Measurements from ENCODE around the gene L2HGDH.
"Not testable (repeated sequence)": the region's sequence is repeated elsewhere in the genome, so short reads cannot be mapped to it uniquely, and the experiment has no call there.

The L2HGDH gene

DNA sequence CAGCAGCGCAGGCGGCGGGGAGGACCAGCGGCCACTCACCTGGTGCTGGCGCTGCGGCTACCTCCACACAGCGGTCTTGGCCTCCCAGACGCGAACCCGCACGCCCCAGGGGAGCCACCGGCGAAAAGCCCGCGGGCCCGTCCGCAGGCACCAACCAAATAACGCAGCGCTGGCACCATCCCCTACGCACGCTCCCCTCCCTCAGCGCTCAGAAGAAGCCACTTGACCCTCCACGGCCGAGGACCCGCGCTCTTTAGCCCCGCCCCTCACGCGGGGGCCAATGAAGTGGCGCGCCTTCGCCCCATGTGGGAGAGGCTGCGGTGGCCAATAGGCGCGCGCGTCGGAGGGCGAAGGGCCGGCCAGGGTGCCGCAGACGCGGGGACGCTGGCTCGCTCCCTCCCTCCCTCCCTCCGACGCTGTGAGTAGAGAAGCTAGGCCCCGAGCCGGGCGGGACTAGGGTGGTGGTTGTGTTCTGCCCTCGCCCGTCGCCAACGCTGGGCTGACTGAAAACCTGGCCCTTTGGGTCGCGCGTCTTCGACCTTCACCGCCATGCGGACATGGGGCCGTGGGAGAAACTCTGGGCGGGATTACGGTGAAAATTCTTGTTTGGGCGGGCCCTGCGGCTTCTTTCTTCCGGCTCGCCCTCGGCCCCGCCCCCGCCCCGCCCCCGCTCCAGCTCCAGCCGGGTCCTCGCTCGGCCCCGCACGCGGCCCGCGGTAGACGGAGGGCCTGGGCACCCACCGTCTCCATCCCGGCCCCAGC is at the start of gene L2HGDH, which contains the start of gene DMAC2L:
L2HGDH (minus strand) TSS at position 258 of the 762 bp plus-strand sequence; CDS start at position 179, 79 bp downstream.
DMAC2L (plus strand) TSS at position 353 of the 762 bp plus-strand sequence. CDS start 9,164 bp downstream, outside the sequence.
- peak; percentile 64 to 98 (median 91) for DNase-seq

DNA sequence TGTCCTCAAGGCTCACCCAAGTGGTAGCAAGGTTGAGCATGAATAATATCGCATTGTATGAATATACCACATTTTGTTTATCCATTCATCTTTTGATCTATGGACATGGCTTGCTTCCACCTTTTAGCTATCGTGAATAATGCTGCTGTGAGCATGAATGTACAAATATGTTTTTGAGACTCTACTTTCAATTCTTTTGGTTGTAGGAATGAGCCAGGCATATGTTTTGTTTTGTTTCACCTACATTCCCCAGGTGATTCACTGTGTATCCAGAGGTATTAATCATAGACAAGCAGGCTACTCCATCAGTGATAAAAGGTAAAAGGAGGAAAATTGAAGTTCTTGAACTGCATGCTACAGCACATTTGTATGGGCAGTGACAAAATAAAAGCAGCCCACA is 48.8 kb upstream of the L2HGDH start:
- no peak for DNase-seq

DNA sequence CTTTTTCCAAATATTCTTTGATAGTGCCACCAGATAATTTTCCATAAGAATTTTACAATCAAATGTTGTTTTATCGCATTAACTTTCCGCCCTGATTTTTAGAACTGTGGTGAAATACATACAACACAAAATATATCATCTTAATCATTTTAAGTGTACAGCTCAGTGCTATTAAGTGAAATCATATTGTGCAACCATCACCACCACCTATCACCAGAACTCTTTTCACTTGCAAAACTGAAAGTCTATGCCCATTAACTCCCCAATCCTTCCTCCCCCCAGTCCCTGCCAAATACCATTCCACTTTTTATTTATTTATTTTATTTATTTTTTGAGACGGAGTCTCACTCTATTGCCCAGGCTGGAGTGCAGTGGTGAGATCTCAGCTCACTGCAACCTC is 48.1 kb upstream of the L2HGDH start:
- no peak for DNase-seq

DNA sequence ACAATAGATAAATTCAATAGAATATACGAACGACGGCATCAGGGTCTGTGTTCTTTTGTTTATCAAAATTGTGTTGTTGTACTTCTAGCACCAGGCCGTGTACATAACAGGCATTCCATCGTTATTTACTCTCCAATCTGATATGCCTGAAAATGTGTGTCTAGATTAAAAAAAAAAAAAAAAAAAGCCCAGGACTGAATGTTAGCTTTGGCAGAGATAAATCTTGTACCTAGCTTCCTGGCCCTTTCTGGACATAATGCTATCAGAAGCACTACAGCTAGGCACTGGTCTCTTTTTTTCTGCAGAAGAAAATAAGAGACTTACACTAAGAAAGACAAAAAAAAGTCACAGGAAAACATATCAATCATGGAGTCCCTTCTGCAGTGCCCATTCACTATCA is 47.6 kb upstream of the L2HGDH start:
- no peak for DNase-seq

DNA sequence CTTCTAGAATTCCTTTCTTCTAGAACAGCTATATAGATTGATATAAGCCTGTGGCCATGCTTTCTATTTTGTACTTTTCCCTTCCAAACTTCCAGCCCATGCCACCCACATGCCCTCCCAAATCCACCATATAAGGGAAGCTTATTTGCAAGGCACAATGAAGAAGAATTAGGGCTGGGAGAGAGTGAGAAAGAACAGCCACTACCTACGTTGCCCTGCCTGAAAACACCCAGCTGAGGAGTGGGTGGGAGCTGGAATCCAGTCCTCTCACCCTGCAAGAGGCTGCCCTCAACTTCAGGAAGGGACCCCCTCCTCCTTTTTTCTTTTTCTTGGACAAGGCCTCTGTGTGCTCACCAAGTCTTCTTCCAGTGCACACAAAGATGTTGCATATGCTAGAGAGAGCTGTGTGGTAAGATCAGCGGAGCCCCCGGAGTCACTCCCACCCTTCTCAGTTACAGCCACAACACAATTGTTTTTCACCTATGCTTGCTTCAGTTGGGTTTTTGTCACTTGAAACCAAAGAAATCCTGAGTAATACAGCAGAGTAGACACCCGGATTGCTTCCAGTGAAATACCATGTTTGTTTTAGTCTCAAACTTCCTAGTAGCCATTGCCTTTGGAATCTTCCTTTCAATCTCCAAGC is 45.8 kb upstream of the L2HGDH start:
- peak in 1 of 51 donors; percentile 48 for DNase-seq

DNA sequence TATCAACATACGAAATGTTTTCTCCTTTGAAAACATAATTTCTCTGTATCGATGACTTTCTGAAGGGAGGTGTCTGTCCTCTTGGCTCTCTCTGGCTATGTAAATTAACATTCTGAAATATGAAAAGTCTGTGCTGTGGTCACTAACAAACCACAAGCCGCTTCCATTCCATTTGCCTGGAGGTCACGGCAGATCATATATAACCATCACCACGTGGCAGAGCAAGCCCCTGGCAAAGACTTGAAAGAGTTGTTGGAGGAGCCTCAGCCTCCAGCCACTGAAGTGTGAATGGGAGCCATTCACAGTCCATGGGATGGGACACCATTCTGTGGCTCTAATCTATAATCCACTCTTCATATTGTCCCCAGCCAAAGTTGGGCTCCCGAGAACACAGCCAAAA is 45.1 kb upstream of the L2HGDH start:
- DNase-seq = no peak

DNA sequence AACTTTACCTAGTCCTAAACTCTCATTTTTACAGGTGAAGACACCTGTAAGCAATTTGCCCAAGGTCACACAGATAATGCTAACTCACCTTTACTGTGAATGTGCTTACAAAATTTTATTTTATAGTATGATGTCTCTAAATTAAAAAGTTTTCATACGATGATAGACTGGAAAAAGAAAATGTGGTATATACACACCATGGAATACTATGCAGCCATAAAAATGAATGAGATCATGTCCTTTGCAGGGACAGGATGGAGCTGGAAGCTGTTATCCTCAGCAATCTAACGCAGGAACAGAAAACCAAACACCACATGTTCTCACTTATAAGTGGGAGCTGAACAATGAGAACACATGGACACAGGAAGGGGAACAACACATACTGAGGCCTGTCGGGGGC is 44.3 kb upstream of the L2HGDH start:
- not testable (repeated sequence) for DNase-seq

DNA sequence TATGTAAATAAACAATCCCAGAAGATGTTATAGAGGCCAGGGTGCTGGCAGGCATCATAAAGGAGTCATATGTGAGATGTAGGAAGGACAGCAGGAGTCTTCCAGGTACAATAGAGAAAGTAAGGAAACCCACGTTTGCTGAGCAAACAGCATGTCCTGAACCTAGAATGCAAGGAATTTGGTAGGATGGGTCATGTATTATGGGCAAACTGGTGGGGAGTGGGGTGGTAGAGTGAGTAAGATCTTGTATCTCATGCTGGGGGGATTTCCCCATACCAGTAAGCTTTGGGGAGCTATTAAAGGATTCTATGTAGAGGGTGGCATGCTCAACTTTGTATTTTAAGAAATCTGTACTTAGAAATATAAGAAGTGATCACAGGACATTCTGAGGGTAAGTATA is 43.7 kb upstream of the L2HGDH start:
- no peak for DNase-seq

DNA sequence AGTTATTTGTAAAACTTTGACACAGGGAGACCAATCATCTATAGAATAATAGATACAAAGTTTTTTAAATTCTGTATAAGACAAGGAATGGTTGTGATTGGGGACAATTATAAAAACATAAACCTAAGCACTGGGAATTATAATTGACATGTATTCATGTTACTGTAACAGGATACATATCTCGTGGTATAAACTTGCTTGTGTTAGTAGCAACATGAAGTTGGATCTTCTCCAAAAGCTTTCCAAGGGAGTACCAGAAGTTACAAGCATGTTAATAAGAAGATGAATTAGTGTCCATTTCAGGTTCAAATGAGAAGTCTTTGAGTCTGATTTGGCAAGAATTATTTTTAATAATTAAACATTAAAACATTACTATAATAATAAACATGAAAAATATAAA is 42.5 kb upstream of the L2HGDH start:
- DNase-seq = no peak

DNA sequence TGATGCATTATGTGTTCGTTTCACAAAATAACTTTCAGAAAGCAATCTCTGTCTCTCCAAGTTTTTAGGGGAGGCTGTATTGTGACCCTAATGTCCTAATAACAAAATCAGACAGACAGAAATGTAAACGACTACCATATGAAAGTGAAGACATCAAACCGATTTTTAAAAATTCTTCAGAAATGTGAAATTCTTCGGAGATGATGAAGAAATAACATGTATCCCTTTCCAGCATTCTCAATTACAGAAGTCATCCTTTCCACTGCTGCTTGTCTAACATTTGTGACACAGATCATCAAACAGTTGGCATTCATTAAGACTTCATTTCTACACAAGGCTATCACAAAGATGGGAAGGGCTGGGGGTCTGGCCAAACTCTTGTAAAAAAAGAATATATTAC is 41.1 kb upstream of the L2HGDH start:
- DNase-seq = no peak

DNA sequence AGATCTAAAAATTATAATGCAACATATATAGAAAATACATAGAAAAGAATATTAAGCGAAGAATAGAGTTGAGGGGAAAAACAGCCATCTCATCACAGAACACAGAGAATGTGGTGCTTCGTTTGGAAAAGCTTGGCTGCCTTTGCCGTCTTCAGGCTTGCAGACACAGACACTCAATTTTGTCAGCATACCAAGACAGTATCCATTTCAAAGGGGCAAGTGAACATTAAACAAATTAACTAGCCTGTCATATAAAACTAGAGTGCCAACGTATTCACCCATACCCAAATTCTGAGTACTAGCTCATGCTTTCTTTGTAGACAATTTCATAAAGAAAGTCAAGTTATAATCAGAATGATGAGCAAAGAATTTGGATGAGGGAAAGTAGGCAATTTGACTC is 40.6 kb upstream of the L2HGDH start:
- no peak for DNase-seq

DNA sequence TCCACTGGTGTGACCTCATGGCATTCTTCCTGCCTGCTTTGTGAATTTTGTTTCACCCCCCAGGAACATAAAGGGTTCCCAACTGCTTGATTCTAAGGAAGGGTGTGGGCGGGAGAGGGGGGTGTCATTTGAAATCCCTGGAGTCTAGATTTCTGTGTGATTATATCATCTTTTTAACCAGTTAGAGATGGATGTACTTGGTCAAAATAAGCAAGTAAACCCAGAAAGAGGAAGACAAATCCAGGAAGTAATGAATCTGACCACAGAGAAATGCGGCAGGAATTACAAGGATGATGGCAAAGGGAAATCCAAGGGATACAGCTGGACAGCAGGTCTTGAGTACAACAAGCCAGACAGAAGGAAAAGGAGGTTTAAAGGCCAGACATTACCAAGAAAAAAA is 38.9 kb upstream of the L2HGDH start:
- no peak for DNase-seq

DNA sequence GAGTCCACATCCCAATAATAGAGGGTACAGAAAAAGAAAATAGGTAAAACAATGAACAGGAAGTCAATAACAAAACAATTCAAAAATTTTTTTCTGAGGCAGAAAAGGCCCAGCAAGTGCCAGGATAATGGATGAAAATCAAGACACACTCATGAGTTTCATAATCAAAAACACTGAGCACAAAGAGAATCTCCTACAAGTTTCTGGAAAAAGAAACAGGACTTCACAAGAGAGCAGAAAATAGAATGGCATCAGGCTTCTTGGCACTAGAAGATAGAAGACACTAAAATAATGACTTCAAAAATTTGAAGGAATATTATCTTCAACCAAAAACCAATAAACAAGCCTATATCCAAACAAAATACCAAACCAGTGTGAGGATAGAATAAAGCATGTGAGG is 36.9 kb upstream of the L2HGDH start:
- no peak for DNase-seq

DNA sequence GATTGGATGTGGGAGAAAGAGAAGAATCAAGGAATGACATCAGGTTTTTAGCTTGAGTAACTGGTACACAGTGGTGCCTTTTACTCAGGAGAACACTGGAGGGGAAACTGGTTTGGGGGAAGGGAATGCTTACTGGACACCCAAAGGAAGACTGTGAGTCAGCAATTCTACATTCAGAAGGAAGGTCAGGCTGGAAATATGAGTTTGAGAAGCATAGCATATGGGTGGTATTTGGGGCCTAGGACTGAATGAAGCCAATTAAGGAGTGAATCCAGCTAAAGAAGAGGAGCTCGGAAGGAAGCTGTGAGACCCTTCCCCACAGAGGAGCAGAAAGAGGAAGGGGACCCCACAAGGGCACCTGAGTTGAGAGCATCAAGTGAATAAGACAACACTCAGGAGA is 35.5 kb upstream of the L2HGDH start:
- DNase-seq = no peak

DNA sequence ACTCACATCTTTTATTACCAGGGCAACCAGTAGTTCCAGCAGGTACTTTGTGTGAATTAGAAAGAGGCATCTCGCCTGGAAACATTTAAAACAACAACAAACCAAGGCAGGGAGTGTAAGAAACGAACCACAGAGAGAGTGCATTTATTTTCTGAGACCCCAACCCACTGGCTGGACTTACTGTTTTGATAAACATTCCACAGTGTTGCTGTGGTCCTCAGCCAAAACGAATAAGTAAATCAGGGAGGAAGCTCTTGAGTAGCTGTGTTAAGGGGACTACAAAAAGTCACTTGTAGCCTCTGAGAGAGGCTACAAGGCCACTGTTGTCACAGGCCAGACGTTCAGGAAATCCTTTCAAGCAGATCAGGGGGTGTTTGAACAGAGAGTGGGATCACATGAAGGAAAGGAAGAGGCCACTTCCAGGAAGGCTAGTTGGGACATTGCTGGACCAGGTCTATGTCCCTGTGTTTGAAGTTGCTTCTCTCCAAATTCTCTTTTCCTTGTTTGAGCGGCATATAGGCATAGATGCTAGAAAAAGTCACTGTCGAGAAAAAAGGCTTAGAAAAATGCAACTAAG is 33.9 kb upstream of the L2HGDH start:
- DNase-seq = peak in 1 of 51 donors; percentile 19

DNA sequence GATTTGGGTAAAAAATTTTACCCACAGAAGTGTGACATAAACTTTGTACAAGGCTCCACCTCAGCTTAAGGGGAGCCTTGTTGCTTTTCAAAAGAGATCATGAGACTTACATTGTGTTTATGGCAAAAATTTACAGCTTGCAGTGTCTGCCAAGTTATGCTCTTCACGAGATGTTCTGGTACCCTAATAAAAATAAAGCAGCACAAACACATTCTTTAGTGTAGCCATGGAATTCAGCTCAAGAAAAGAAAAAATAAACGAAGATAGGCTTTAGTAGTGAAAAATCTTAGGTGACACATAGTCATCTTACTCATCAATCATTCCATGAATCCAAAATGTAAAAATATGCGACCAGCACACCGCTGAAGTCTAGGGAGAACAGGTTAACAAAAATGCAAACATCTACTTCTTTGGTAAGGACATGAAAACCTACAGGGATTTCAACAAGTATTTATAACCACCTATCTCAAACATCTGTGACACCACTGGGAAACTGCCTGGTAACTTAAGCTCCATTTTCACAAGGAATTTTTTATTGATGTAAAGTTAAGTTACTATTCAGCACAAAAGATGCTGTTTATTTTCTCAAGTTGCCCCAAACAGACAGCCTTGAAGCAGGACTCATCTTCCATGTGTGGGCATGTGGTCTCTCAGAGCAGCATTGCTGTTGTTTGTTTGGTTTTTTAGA is 33.0 kb upstream of the L2HGDH start:
- DNase-seq = no peak

DNA sequence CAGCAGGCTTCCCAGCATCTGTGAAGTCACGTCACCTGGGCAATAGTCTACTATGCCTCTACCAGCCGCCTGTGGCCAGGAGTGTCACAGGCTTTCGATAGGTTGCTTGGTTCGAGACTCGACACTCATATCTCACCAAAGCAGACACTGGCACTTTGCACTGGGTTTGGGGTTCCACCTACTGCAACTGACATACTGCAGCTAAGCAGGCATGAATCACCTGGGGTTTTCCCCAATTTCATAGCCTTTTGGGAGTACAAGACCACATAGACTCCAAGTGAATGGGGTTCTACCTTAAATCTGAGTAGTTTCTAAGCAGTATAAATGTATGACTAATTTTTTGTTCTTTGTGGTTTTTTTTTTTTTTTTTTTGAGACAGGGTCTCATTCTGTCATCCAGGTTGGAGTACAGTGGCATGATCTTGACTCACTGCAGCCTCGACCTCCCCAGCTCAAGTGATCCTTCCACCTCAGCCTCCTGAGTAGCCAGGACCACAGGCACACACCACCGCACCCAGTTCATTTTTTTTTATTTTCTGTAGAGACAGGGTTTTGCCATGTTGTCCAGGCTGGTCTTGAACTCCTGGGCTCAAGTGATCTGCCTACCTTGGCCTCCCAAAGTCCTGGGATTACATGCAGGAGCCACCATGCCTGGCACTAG is 32.2 kb upstream of the L2HGDH start:
- DNase-seq = no peak

DNA sequence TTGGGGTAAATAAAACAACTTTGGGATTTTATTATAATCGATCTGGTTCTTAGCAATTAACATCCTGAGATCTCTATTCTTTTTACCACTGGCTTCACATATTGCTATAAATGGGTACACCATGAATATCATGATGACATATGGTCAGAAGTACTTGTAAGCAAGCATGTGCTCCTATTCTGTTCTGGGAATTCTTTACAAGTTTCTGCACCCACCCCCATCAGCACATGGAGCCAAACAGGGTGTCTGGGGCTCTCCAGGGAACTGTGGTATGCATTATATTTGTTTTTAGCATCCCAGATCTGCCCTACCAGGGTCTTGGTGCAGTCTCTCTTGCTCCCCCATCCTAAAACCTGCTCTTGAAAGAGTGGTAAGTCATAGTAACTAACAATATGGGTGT is 31.4 kb upstream of the L2HGDH start:
- DNase-seq = no peak

DNA sequence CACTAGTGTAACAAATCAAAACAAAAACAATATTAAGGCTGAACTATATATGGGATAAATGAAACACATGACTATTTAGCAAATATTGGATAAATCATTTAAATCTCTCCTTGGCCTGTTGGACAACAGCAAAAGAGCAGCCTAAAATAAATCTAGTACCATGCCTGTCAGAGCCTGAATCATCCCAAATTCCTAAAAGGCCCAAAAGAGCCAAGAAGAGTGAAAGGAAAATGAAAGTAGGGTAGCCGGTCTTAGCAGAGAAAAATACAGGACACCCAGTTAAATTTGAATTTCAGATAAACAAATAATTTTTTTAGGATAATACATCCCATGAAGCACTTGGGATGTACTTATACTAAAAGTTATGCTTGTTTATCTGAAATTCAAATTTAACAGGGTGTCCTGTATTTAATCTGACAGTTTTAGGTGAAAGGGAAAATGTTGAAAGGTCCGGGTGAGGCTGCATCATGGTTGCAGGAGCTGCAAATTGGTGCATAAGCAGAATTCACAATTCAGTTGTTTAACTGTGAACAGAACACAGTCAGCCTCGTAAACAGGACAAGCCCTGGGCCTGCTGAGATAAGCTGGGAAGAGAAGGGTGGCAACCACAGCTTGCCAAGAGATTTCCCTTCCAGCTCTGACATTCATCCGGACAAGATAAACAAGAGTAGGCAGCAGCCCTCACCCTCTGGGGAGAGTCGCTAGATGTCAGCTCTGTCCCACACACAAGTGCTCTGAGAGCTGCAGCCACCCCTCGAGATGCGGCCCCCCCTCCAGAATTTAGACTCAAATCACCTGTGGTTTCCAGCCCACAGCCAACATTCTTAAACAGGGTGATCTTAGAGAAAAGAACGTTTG is 30.4 kb upstream of the L2HGDH start:
- peak in 43 of 51 donors; percentile 8 to 79 (median 47) for DNase-seq

DNA sequence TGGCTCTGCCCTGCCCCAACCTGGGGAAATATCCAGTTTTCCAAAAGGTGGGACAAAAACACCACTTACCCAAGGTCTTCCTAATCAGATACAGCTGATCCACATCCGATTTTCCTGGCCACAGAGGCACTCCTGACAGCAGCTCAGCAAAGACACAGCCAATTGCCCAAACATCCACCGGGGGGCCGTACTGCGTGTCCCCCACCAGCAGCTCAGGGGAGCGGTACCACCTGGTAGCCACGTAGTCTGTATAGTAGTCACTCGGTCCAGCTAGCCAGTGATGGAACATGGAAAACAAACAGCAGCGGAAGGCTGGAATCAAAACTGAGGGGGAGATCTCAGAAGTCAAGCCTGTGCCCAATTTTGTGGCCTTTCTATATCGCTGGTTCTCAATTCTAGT is 28.9 kb upstream of the L2HGDH start:
- DNase-seq = no peak

DNA sequence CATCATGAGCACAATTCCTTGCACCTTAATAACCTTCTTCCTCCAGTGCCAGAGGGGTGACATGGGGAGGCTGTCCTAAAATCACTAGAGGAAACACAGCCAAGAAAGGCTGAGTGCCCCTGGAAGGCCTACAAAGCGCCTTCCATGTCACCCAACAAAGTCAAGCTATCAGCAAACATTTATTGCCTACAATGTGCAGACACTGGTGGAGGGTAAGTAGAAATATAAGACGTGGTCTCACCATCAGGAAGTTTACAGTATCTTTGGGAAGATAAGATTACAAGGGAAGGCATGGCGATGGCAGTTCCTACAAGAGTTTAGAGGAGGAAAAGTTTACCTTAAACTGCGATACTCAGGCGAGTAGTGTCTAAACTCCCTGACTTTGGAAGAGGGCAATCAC is 28.0 kb upstream of the L2HGDH start:
- DNase-seq = no peak
